DND-41 (cell line): ENCODE measurements around the gene NDUFS2.

Source experiments
- ATAC-seq: fragments of 200-7000 bp; cut with Tn5 transposase; 3 replicates; pipeline ENCODE4 v1.9.1; 2021; ENCODE audit warnings: low read depth; ENCODE audit not compliant: insufficient read depth
- DNase-seq: peaks from one replicate; pipeline ENCODE4 v3.0.0-alpha.2; 2020
- H2AFZ ChIP-seq: 2 replicates; pipeline ENCODE4 v1.6.0; 2012; ENCODE audit warnings: low read depth, low read length
- H3K27ac ChIP-seq: 2 replicates; pipeline ENCODE4 v1.5.1; 2012; ENCODE audit warnings: low read length, inconsistent platforms
- H3K27me3 ChIP-seq: fragments of 200-600 bp; sonication (generic); 2 replicates; pipeline ENCODE4 v1.6.0; 2012; ENCODE audit warnings: low read length, mild to moderate bottlenecking, inconsistent platforms; ENCODE audit not compliant: insufficient read depth, poor library complexity
- H3K36me3 ChIP-seq: 2 replicates; pipeline ENCODE4 v1.5.1; 2012; ENCODE audit warnings: low read length, inconsistent platforms; ENCODE audit not compliant: insufficient read depth
- H3K4me1 ChIP-seq: 2 replicates; pipeline ENCODE4 v1.5.1; 2012; ENCODE audit warnings: mild to moderate bottlenecking, low read length; ENCODE audit not compliant: insufficient read depth
- H3K4me2 ChIP-seq: 2 replicates; pipeline ENCODE4 v1.6.0; 2012; ENCODE audit warnings: mild to moderate bottlenecking, moderate library complexity, low read length, inconsistent platforms; ENCODE audit not compliant: insufficient read depth
- H3K4me3 ChIP-seq, 2 experiments: fragments of 200-600 bp in 1 of 2; shearing (Covaris generic) in 1 of 2; 2 replicates each; pipeline ENCODE4 v1.5.1; 2012 to 2016; ENCODE audit warnings: inconsistent platforms in 2 of 2, low read length in 2 of 2, mild to moderate bottlenecking in 2 of 2, low read depth in 1 of 2, moderate library complexity in 1 of 2
- H3K79me2 ChIP-seq: 2 replicates; pipeline ENCODE4 v1.6.0; 2012; ENCODE audit warnings: low read length, inconsistent platforms; ENCODE audit not compliant: insufficient read depth
- H3K9ac ChIP-seq: 2 replicates; pipeline ENCODE4 v1.6.0; 2012; ENCODE audit warnings: low read depth, mild to moderate bottlenecking, inconsistent platforms, low read length, moderate library complexity
- H3K9me3 ChIP-seq: 2 replicates; pipeline ENCODE4 v1.5.1; 2012; ENCODE audit warnings: low read length, moderate library complexity, mild to moderate bottlenecking, inconsistent platforms; ENCODE audit not compliant: insufficient read depth, severe bottlenecking
- H4K20me1 ChIP-seq: 2 replicates; pipeline ENCODE4 v1.6.0; 2012; ENCODE audit warnings: low read length; ENCODE audit not compliant: insufficient read depth
- CTCF ChIP-seq: IDR thresholded peaks from 2 replicates; pipeline ENCODE4 v1.5.1; 2012; ENCODE audit warnings: borderline replicate concordance, low read length, moderate library complexity, mild to moderate bottlenecking; ENCODE audit not compliant: poor library complexity, severe bottlenecking; ENCODE audit errors: extremely low read depth
- EZH2 ChIP-seq: IDR thresholded peaks from 3 replicates; pipeline ENCODE4 v1.6.1; 2012; ENCODE audit warnings: borderline replicate concordance, low read depth, mild to moderate bottlenecking, moderate library complexity, low read length, inconsistent platforms; ENCODE audit not compliant: severe bottlenecking

Gene NDUFS2

GRCh38 chr1:161179698-161180097 is 22.5 kb upstream of the NDUFS2 start:
- H3K79me2 ChIP-seq = peaks cover 18% of the 10 kb centered on the region
- DNase-seq = no peak
- no peak overlapping the region for H3K27ac ChIP-seq
- H3K4me3 ChIP-seq = no peak overlapping the region
- no peak overlapping the region for H3K9ac ChIP-seq
- no peak for TF ChIP-seq CTCF
- TF ChIP-seq EZH2 = no peak
- H4K20me1 ChIP-seq = no peaks in the 10 kb centered on the region
- H3K4me1 ChIP-seq = peaks cover 30% of the 10 kb centered on the region
- no peaks in the 10 kb centered on the region for H3K27me3 ChIP-seq
- no peak overlapping the region for H3K4me2 ChIP-seq
- H3K9me3 ChIP-seq = no peaks in the 10 kb centered on the region
- H2AFZ ChIP-seq = no peak overlapping the region
- H3K36me3 ChIP-seq = peaks cover 10% of the 10 kb centered on the region
- ATAC-seq = no peak

GRCh38 chr1:161180639-161181038 is 21.5 kb upstream of the NDUFS2 start:
- Histone ChIP-seq H3K4me3 (no peak overlapping the region), H3K4me1 (peaks cover 31% of the 10 kb centered on the region), H3K36me3 (peaks cover 2% of the 10 kb centered on the region; the same call in 1 of the 2 replicates), H3K79me2 (peaks cover 16% of the 10 kb centered on the region), H3K27ac (no peak overlapping the region), H2AFZ (no peak overlapping the region), H3K4me2 (no peak overlapping the region), H3K27me3 (no peaks in the 10 kb centered on the region), H3K9me3 (no peaks in the 10 kb centered on the region), H4K20me1 (no peaks in the 10 kb centered on the region), H3K9ac (no peak overlapping the region)
- DNase-seq (no peak), ATAC-seq (no peak)
- TF ChIP-seq EZH2 (no peak), CTCF (peak; percentile 49)

GRCh38 chr1:161182214-161182613 is 20.0 kb upstream of the NDUFS2 start:
- Histone ChIP-seq H4K20me1 (no peaks in the 10 kb centered on the region), H3K9me3 (no peaks in the 10 kb centered on the region), H3K4me1 (peaks cover 27% of the 10 kb centered on the region), H3K4me3 (no peak overlapping the region), H3K27me3 (no peaks in the 10 kb centered on the region), H3K27ac (no peak overlapping the region), H3K79me2 (peaks cover under 1% of the 10 kb centered on the region; the same call in 1 of the 2 replicates), H3K36me3 (no peaks in the 10 kb centered on the region), H2AFZ (no peak overlapping the region), H3K4me2 (no peak overlapping the region), H3K9ac (no peak overlapping the region)
- ATAC-seq (no peak), DNase-seq (no peak)
- no peak for TF ChIP-seq EZH2
- TF ChIP-seq CTCF = no peak

- H3K27me3 ChIP-seq = no peaks in the 10 kb centered on the region
- H2AFZ ChIP-seq = peak overlapping the region; percentile 16; the same call in 1 of the 2 replicates
- H3K9me3 ChIP-seq = no peaks in the 10 kb centered on the region
- H4K20me1 ChIP-seq = no peaks in the 10 kb centered on the region
- no peaks in the 10 kb centered on the region for H3K36me3 ChIP-seq
- ATAC-seq (peak; percentile 91), DNase-seq (peak; percentile 83)
- peak overlapping the region; percentile 58 for H3K27ac ChIP-seq
- no peak overlapping the region for H3K4me3 ChIP-seq
- H3K4me2 ChIP-seq = peak overlapping the region; percentile 32; the same call in 1 of the 2 replicates
- H3K79me2 ChIP-seq = no peaks in the 10 kb centered on the region
- H3K4me1 ChIP-seq = peaks cover 16% of the 10 kb centered on the region
- H3K9ac ChIP-seq = no peak overlapping the region
- TF ChIP-seq EZH2 = no peak
- no peak for TF ChIP-seq CTCF
These were observed 16.9 kb upstream of the NDUFS2 start for GRCh38 chr1:161185282-161185682.
